ENCODE results near the gene PTPRG. TPM values are rescaled to one million over a fixed set of nuclear protein-coding genes. Genes with fewer than 3 reads are reported as not detected.
A peak's percentile ranks its signal among the peaks of the same experiment; 100 is the strongest.

The PTPRG gene
- total RNA-seq, 1 donor from 2014 or later = 77.2 TPM

GRCh38 chr3:61532739-61533500 lies 28.5 kb upstream of the PTPRG start:
- no peak overlapping the region for H3K4me3 Mint-ChIP-seq
- H3K27me3 Mint-ChIP-seq = peaks cover 11% of the 10 kb centered on the region
- H3K36me3 Mint-ChIP-seq = no peaks in the 10 kb centered on the region
- no peak for TF ChIP-seq CTCF (conservative IDR thresholded peaks at IDR 0.05)
- no peaks in the 10 kb centered on the region for H3K9me3 Mint-ChIP-seq
- no peak overlapping the region for H3K27ac Mint-ChIP-seq
- peaks cover 48% of the 10 kb centered on the region for H3K4me1 Mint-ChIP-seq (ENCODE audit: unreplicated experiment)
- no peak for DNase-seq (ENCODE audit: extremely low spot score, unreplicated experiment)

- H3K4me3 Mint-ChIP-seq = no peak overlapping the region
- no peak for DNase-seq (ENCODE audit: extremely low spot score, unreplicated experiment)
- H3K36me3 Mint-ChIP-seq = no peaks in the 10 kb centered on the region
- TF ChIP-seq CTCF (conservative IDR thresholded peaks at IDR 0.05) = no peak
- no peaks in the 10 kb centered on the region for H3K9me3 Mint-ChIP-seq
- H3K27ac Mint-ChIP-seq = no peak overlapping the region
- H3K4me1 Mint-ChIP-seq (ENCODE audit: unreplicated experiment) = peaks cover 41% of the 10 kb centered on the region
- H3K27me3 Mint-ChIP-seq = peaks cover 7% of the 10 kb centered on the region
Observed at GRCh38 chr3:61535826-61536225, 25.5 kb upstream of the PTPRG start.

- DNase-seq (ENCODE audit: extremely low spot score, unreplicated experiment) = no peak
- H3K27me3 Mint-ChIP-seq = peaks cover 6% of the 10 kb centered on the region
- H3K27ac Mint-ChIP-seq = no peak overlapping the region
- peaks cover 33% of the 10 kb centered on the region for H3K4me1 Mint-ChIP-seq (ENCODE audit: unreplicated experiment)
- H3K4me3 Mint-ChIP-seq = peak overlapping the region; percentile 41
- H3K9me3 Mint-ChIP-seq = no peaks in the 10 kb centered on the region
- H3K36me3 Mint-ChIP-seq = no peaks in the 10 kb centered on the region
- no peak for TF ChIP-seq CTCF (conservative IDR thresholded peaks at IDR 0.05)
Observed at GRCh38 chr3:61537366-61537765, 24.0 kb upstream of the PTPRG start.

GRCh38 chr3:61538486-61538885 lies 22.9 kb upstream of the PTPRG start:
- Mint-ChIP-seq H3K9me3 (no peaks in the 10 kb centered on the region), H3K4me3 (no peak overlapping the region), H3K4me1 (ENCODE audit: unreplicated experiment) (peaks cover 28% of the 10 kb centered on the region), H3K36me3 (no peaks in the 10 kb centered on the region), H3K27me3 (peaks cover 3% of the 10 kb centered on the region), H3K27ac (no peak overlapping the region)
- DNase-seq (ENCODE audit: extremely low spot score, unreplicated experiment) = no peak
- no peak for TF ChIP-seq CTCF (conservative IDR thresholded peaks at IDR 0.05)

GRCh38 chr3:61541694-61542093 lies 19.7 kb upstream of the PTPRG start:
- TF ChIP-seq CTCF (conservative IDR thresholded peaks at IDR 0.05) = no peak
- no peak for DNase-seq (ENCODE audit: extremely low spot score, unreplicated experiment)
- no peak overlapping the region for H3K27ac Mint-ChIP-seq

More at GRCh38 chr3:61541694-61542093, 19.7 kb upstream of the PTPRG start:
- H3K4me3 Mint-ChIP-seq = no peak overlapping the region
- peaks cover 19% of the 10 kb centered on the region for H3K4me1 Mint-ChIP-seq (ENCODE audit: unreplicated experiment)
- peaks cover 3% of the 10 kb centered on the region for H3K27me3 Mint-ChIP-seq
- no peaks in the 10 kb centered on the region for H3K9me3 Mint-ChIP-seq
- no peaks in the 10 kb centered on the region for H3K36me3 Mint-ChIP-seq

Data from type B pancreatic cell (in vitro differentiated cells).